Measurements from ENCODE around the gene ANK2.

DNA sequence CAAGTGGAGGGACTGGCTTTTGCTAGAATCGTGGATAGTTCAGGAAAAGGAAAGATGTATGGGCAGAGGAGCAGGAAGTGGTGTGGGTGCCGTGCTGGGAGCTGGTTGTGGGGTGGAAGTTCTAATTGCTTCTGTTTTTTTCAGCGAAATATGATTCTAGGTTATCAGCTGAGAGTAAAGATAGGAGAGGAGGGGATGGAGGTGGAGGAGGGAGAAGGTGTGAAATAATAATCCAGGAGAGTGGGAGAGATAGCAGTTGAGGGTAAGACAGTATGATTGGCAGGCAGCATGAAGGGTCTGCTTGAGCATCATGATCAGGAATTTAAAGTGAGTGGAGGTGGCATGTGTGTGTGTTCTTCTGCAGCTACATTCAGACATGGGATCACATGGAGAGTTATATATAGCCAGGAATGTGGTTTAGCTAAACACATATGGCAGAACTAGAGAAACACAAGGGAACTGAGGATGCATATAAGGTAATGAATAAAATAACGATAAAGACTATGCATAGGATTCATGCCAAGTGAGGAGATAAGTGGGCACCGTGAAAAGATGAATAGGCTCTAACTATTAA lies 133.7 kb downstream of the ANK2 start:
- TF ChIP-seq, protein P1, sequence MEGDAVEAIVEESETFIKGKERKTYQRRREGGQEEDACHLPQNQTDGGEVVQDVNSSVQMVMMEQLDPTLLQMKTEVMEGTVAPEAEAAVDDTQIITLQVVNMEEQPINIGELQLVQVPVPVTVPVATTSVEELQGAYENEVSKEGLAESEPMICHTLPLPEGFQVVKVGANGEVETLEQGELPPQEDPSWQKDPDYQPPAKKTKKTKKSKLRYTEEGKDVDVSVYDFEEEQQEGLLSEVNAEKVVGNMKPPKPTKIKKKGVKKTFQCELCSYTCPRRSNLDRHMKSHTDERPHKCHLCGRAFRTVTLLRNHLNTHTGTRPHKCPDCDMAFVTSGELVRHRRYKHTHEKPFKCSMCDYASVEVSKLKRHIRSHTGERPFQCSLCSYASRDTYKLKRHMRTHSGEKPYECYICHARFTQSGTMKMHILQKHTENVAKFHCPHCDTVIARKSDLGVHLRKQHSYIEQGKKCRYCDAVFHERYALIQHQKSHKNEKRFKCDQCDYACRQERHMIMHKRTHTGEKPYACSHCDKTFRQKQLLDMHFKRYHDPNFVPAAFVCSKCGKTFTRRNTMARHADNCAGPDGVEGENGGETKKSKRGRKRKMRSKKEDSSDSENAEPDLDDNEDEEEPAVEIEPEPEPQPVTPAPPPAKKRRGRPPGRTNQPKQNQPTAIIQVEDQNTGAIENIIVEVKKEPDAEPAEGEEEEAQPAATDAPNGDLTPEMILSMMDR (IDR thresholded peaks at IDR 0.05), result no peak
- TF ChIP-seq POLR2A (IDR thresholded peaks at IDR 0.05) (no peak), POLR2AphosphoS5 (IDR thresholded peaks at IDR 0.05) (no peak), EP300 (IDR thresholded peaks at IDR 0.05; ENCODE audit: low read depth) (no peak)
